Panc1 (cell line): Measurements from ENCODE around the gene DCAF8L2. TPM values are rescaled to one million over a fixed set of nuclear protein-coding genes. Genes with fewer than 3 reads are reported as not detected.

Experiments
- ATAC-seq: fragments of 200-7000 bp; cut with Tn5 transposase; 2 replicates; pipeline ENCODE4 v1.9.1; 2020; ENCODE audit warnings: mild to moderate bottlenecking, moderate library complexity
- BruUV-seq: library from RNA; stranded (reverse); fragments of 400-500 nt; replicated peaks from 2 replicates; lab custom pipeline; 2021; lab: Mats Ljungman, UMichigan
- CTCF ChIA-PET: fragments of 300-600 bp; sonication (Branson Sonifier 250); formaldehyde crosslinking; loops from one replicate; lab custom pipeline; 2022; ENCODE audit warnings: antibody characterized with exemption; lab: Charles Lee
- POLR2A ChIA-PET: fragments of 300-600 bp; sonication (Branson Sonifier 250); formaldehyde crosslinking; loops from one replicate; lab custom pipeline; 2022; ENCODE audit warnings: antibody characterized with exemption; lab: Charles Lee
- DNase-seq: peaks from one replicate; pipeline ENCODE4 v3.0.0-alpha.2; 2010; ENCODE audit warnings: low read depth, low spot score
- H3K27ac ChIP-seq: 2 replicates; pipeline ENCODE4 v1.5.1; 2011; ENCODE audit warnings: mild to moderate bottlenecking, low read length, inconsistent platforms
- H3K27me3 ChIP-seq: fragments of 200-500 bp; sonication (Bioruptor generic); 2 replicates; pipeline ENCODE4 v1.6.0; 2014; ENCODE audit warnings: low read length, inconsistent platforms; ENCODE audit not compliant: control insufficient read depth, insufficient read depth
- H3K36me3 ChIP-seq: fragments of 200-500 bp; sonication (Bioruptor generic); 2 replicates; pipeline ENCODE4 v1.5.1; 2014; ENCODE audit warnings: inconsistent platforms, mild to moderate bottlenecking, low read length, moderate library complexity; ENCODE audit not compliant: control insufficient read depth, insufficient read depth
- H3K4me1 ChIP-seq: 2 replicates; pipeline ENCODE4 v1.5.1; 2011; ENCODE audit warnings: inconsistent platforms, mild to moderate bottlenecking, low read length, moderate library complexity; ENCODE audit not compliant: control insufficient read depth, insufficient read depth
- H3K4me3 ChIP-seq, 2 experiments: 2 replicates each; pipeline ENCODE4 v1.5.1; 2011 to 2012; ENCODE audit warnings: low read depth in 2 of 2, low read length in 2 of 2, mild to moderate bottlenecking in 2 of 2, inconsistent platforms in 1 of 2, moderate library complexity in 1 of 2
- H3K9me3 ChIP-seq: fragments of 200-500 bp; sonication (Bioruptor generic); 2 replicates; pipeline ENCODE4 v1.5.1; 2014; ENCODE audit warnings: low read depth, mild to moderate bottlenecking, inconsistent platforms, low read length, moderate library complexity; ENCODE audit not compliant: control insufficient read depth, insufficient read depth
- CTCF ChIP-seq: fragments of 450-650 bp; IDR thresholded peaks from 2 replicates; pipeline ENCODE4 v1.5.1; 2017; ENCODE audit warnings: mild to moderate bottlenecking
- POLR2AphosphoS5 ChIP-seq: IDR thresholded peaks from 2 replicates; pipeline ENCODE4 v1.6.1; 2012; ENCODE audit warnings: mild to moderate bottlenecking, low read depth, low read length, moderate library complexity
- REST ChIP-seq, 2 experiments: IDR thresholded peaks; 2 replicates each; pipeline ENCODE4 v1.6.1; 2011 to 2012; ENCODE audit warnings: low read depth in 2 of 2, control low read depth in 1 of 2, low read length in 1 of 2, mild to moderate bottlenecking in 1 of 2, moderate library complexity in 1 of 2; ENCODE audit not compliant: insufficient read depth in 1 of 2
- SIN3A ChIP-seq: IDR thresholded peaks from 2 replicates; pipeline ENCODE4 v1.6.1; 2012; ENCODE audit warnings: low read depth, mild to moderate bottlenecking, low read length, moderate library complexity, borderline replicate concordance; ENCODE audit not compliant: insufficient read depth
- TCF7L2 ChIP-seq: IDR thresholded peaks from 2 replicates; pipeline ENCODE4 v1.6.1; 2011; ENCODE audit warnings: mild to moderate bottlenecking, low read depth, low read length, inconsistent platforms
- in situ Hi-C: cut with HindIII; loops from 2 replicates; pipeline ENCODE4 v1.10.0; 2016; ENCODE audit warnings: low sequenced_read_pairs, low pct_unique_long_range_greater_than_20kb
- intact Hi-C: fragments of 100-400 bp; cut with micrococcal nuclease; formaldehyde crosslinking; loops from one replicate; pipeline ENCODE4 v1.10.0; 2022; ENCODE audit not compliant: unreplicated experiment
- total RNA-seq: library from RNA; stranded (reverse); gene quantifications from one replicate; pipeline ENCODE4 v1.2.1, GENCODE V29; 2021; ENCODE audit not compliant: unreplicated experiment

The DCAF8L2 gene
- total RNA-seq, 1 experiment from 2014 or later: not detected

GRCh38 chrX:27619975-27620374 lies 29.8 kb downstream of the DCAF8L2 start:
- no TSS peak for BruUV-seq
- ATAC-seq (no peak), DNase-seq (no peak)
- POLR2A ChIA-PET: no interaction called here
- TF ChIP-seq CTCF (peak; percentile 46; the same call in 1 of the 2 replicates), REST (IDR thresholded peaks at IDR 0.05; ENCODE audit: insufficient read depth in 1 of 2, low read depth in 2 of 2, low read length in 1 of 2) (no peak)
- H3K4me1 ChIP-seq: no peaks in the 10 kb centered on the region
- H3K27me3 ChIP-seq: no peaks in the 10 kb centered on the region
- H3K27ac ChIP-seq: no peak overlapping the region
- H3K9me3 ChIP-seq: no peaks in the 10 kb centered on the region
- in situ Hi-C loops (no loop called here), intact Hi-C loops (no loop called here)
- H3K4me3 ChIP-seq: no peak overlapping the region
- H3K36me3 ChIP-seq: no peaks in the 10 kb centered on the region
- CTCF ChIA-PET: no interaction called here

- intact Hi-C loops: no loop called here
- TF ChIP-seq TCF7L2: no peak
- TF ChIP-seq REST (IDR thresholded peaks at IDR 0.05; ENCODE audit: insufficient read depth in 1 of 2, low read depth in 2 of 2, low read length in 1 of 2): no peak
- TF ChIP-seq CTCF: no peak
- no peak for TF ChIP-seq POLR2AphosphoS5
- no peak for TF ChIP-seq SIN3A
- H3K4me1 ChIP-seq: no peaks in the 10 kb centered on the region
- ChIA-PET POLR2A (no interaction called here), CTCF (no interaction called here)
- no peak for DNase-seq
- H3K4me3 ChIP-seq: no peak overlapping the region
- in situ Hi-C loops: no loop called here
- H3K27me3 ChIP-seq: no peaks in the 10 kb centered on the region
- no peak overlapping the region for H3K27ac ChIP-seq
- no peaks in the 10 kb centered on the region for H3K36me3 ChIP-seq
- ATAC-seq: no peak
- H3K9me3 ChIP-seq: no peaks in the 10 kb centered on the region
- no TSS peak for BruUV-seq
Measured at GRCh38 chrX:27622883-27623282, 32.7 kb downstream of the DCAF8L2 start.
